Spinal cord (tissue), 4 donors: ENCODE data around the gene TRPT1. TPM values are rescaled to one million over a fixed set of nuclear protein-coding genes. Genes with fewer than 3 reads are reported as not detected.

Experiments
- polyA plus RNA-seq, 2 donors: library from polyadenylated mRNA; unstranded; fragments of 120-200 nt; gene quantifications; one replicate each; pipeline ENCODE4 v1.2.1, GENCODE V29; 2013; ENCODE audit not compliant: insufficient read length in 2 of 2
- total RNA-seq, 2 donors: library from RNA; depleted of rRNA in 1 of 2; stranded (reverse); fragments of 120-200 nt in 1 of 2; fragments of >200 nt in 1 of 2; gene quantifications; one replicate each; pipeline versions ENCODE4 v1.2.3 to v1.2.4, GENCODE V29; 2013 to 2014

The TRPT1 gene
- total and polyA plus RNA-seq, 4 donors = 10.0 to 45.6 (median 41.7) TPM

Other genes starting within 250 kb of the TRPT1 start
- gene OTUB1, start 239.7 kb downstream of the TRPT1 start, total RNA-seq = 10 to 100 TPM; 34.7 to 39.1 TPM
- 100 to 1,000 TPM; 114 to 134 TPM for gene OTUB1, start 239.7 kb downstream of the TRPT1 start, polyA plus RNA-seq
- gene FLRT1, start 190.3 kb downstream of the TRPT1 start, total RNA-seq = 1 to 10 TPM; 6.7 to 7.0 TPM
- 10 to 100 TPM; 16.5 to 21.0 TPM for gene FLRT1, start 190.3 kb downstream of the TRPT1 start, polyA plus RNA-seq
- 10 to 100 TPM; 10.6 to 18.9 TPM for gene MACROD1, start 60.1 kb downstream of the TRPT1 start, total RNA-seq
- 10 to 100 TPM; 28.8 to 31.6 TPM for gene MACROD1, start 60.1 kb downstream of the TRPT1 start, polyA plus RNA-seq
- 100 to 1,000 TPM in 1 of 2 donors, 10 to 100 TPM in 1; 99.0 to 119 TPM for gene STIP1, start 40.0 kb downstream of the TRPT1 start, total RNA-seq
- 100 to 1,000 TPM; 170 to 184 TPM for gene STIP1, start 40.0 kb downstream of the TRPT1 start, polyA plus RNA-seq
- 1 to 10 TPM; 5.1 to 5.7 TPM for gene FERMT3, start 19.5 kb downstream of the TRPT1 start, total RNA-seq
- gene FERMT3, start 19.5 kb downstream of the TRPT1 start, polyA plus RNA-seq = 1 to 10 TPM; 6.0 to 8.2 TPM
- gene NUDT22, start 88 bp upstream of the TRPT1 start, total RNA-seq = 10 to 100 TPM; 20.3 to 41.3 TPM
- gene NUDT22, start 88 bp upstream of the TRPT1 start, polyA plus RNA-seq = 10 to 100 TPM; 30.6 to 35.1 TPM
- 10 to 100 TPM; 14.7 to 18.5 TPM for gene DNAJC4, start 4.4 kb upstream of the TRPT1 start, total RNA-seq
- 10 to 100 TPM; 71.3 to 77.4 TPM for gene DNAJC4, start 4.4 kb upstream of the TRPT1 start, polyA plus RNA-seq
- gene VEGFB, start 8.4 kb upstream of the TRPT1 start, total RNA-seq = 10 to 100 TPM; 46.8 to 94.2 TPM
- gene VEGFB, start 8.4 kb upstream of the TRPT1 start, polyA plus RNA-seq = 100 to 1,000 TPM; 252 to 255 TPM
- 10 to 100 TPM; 43.6 to 94.7 TPM for gene FKBP2, start 14.9 kb upstream of the TRPT1 start, total RNA-seq
- 100 to 1,000 TPM; 109 to 120 TPM for gene FKBP2, start 14.9 kb upstream of the TRPT1 start, polyA plus RNA-seq
- gene PPP1R14B, start 20.8 kb upstream of the TRPT1 start, total RNA-seq = 100 to 1,000 TPM in 1 of 2 donors, 10 to 100 TPM in 1; 22.5 to 127 TPM
- 100 to 1,000 TPM; 117 to 127 TPM for gene PPP1R14B, start 20.8 kb upstream of the TRPT1 start, polyA plus RNA-seq
- 10 to 100 TPM; 12.7 to 16.9 TPM for gene PLCB3, start 25.3 kb upstream of the TRPT1 start, total RNA-seq
- 10 to 100 TPM; 14.0 to 15.0 TPM for gene PLCB3, start 25.3 kb upstream of the TRPT1 start, polyA plus RNA-seq
- gene BAD, start 58.5 kb upstream of the TRPT1 start, total RNA-seq = 100 to 1,000 TPM in 1 of 2 donors, 10 to 100 TPM in 1; 41.5 to 123 TPM
- 100 to 1,000 TPM in 1 of 2 donors, 10 to 100 TPM in 1; 97.7 to 104 TPM for gene BAD, start 58.5 kb upstream of the TRPT1 start, polyA plus RNA-seq
- gene GPR137, start 59.7 kb upstream of the TRPT1 start, total RNA-seq = 10 to 100 TPM in 1 of 2 donors, 1 to 10 TPM in 1; 7.1 to 21.5 TPM
- 100 to 1,000 TPM in 1 of 2 donors, 10 to 100 TPM in 1; 90.9 to 100 TPM for gene GPR137, start 59.7 kb upstream of the TRPT1 start, polyA plus RNA-seq
- gene KCNK4, start 65.1 kb upstream of the TRPT1 start, total RNA-seq = 1 to 10 TPM; 1.0 to 3.2 TPM
- gene KCNK4, start 65.1 kb upstream of the TRPT1 start, polyA plus RNA-seq = 1 to 10 TPM; 6.5 to 7.8 TPM
- under 1 TPM; 0.50 to 0.69 TPM for gene CATSPERZ, start 74.2 kb upstream of the TRPT1 start, total RNA-seq
- 1 to 10 TPM; 1.4 to 1.6 TPM for gene CATSPERZ, start 74.2 kb upstream of the TRPT1 start, polyA plus RNA-seq
- gene ESRRA, start 79.3 kb upstream of the TRPT1 start, total RNA-seq = 10 to 100 TPM in 1 of 2 donors, 1 to 10 TPM in 1; 8.3 to 21.3 TPM
- gene ESRRA, start 79.3 kb upstream of the TRPT1 start, polyA plus RNA-seq = 10 to 100 TPM; 21.7 to 28.0 TPM
- 100 to 1,000 TPM in 1 of 2 donors, 10 to 100 TPM in 1; 84.2 to 343 TPM for gene TRMT112, start 91.4 kb upstream of the TRPT1 start, total RNA-seq
- gene TRMT112, start 91.4 kb upstream of the TRPT1 start, polyA plus RNA-seq = 100 to 1,000 TPM; 133 to 153 TPM
- gene PRDX5, start 91.9 kb upstream of the TRPT1 start, total RNA-seq = 100 to 1,000 TPM; 115 to 316 TPM
- gene PRDX5, start 91.9 kb upstream of the TRPT1 start, polyA plus RNA-seq = 100 to 1,000 TPM; 353 to 369 TPM
- gene CCDC88B, start 114.0 kb upstream of the TRPT1 start, total RNA-seq = 1 to 10 TPM; 4.2 to 7.1 TPM
- 1 to 10 TPM; 8.3 to 8.4 TPM for gene CCDC88B, start 114.0 kb upstream of the TRPT1 start, polyA plus RNA-seq
- gene RPS6KA4, start 133.0 kb upstream of the TRPT1 start, total RNA-seq = 10 to 100 TPM; 11.3 to 20.4 TPM
- 10 to 100 TPM; 20.7 to 27.2 TPM for gene RPS6KA4, start 133.0 kb upstream of the TRPT1 start, polyA plus RNA-seq